Measurements from ENCODE around the gene THRA.
"Not testable (repeated sequence)": the region's sequence is repeated elsewhere in the genome, so short reads cannot be mapped to it uniquely, and the experiment has no call there.

Gene THRA

DNA sequence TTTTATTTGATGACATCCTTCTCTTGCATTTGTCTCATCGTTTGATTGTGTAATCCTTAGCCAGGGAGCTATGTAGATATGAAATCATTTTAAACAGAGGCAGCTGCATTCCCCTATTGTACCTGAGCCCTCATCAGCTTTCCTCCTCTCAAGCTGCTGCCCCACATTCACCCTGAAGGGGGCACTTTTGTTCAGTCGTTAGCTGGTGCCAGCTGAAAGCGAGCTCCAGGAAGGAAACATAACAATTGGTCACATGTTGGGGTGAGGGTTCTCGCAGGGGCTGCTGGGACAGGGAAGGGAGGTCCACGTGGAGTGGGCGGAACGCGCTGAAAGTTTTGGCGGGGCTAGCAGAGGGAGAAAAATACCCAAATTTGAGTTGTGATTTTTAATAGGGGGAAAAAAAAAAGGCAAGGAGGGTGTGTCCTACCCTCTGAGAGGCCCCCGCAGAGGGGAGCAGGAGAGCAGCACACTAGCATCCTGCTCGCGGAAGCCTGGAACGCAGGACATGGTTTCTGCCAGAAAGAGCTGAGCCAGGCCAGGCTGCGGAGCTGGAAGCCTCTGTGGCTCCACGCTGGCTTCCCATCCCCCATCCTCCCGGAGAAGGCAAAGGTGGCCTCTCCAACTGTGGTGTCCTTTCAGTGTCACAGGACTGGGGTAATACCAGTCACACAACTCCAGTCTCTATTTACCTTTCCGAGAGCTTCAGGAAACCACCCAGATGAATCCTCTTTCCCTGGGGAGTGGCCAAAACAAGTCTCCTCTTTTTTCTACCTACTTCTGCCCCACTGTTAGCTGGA lies 50.5 kb downstream of the THRA start:
- DNase-seq (ENCODE audit: low read depth), result peak; percentile 84

DNA sequence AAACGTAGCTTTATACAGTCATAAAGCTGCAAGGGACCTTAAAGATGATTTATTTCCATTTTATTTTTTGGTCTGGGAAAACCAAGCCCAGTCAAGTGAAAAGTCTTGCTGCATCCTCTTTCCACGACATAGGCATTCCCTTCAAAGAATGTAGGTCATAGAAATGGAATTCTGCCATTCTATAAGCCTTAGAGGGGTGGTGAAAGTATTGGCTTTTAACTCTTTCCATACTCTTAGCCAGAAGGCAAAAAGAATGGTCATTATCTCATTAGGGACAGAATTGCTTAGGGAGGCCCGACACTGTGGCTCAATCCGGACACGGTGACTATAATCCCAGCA lies 51.1 kb downstream of the THRA start:
- DNase-seq (ENCODE audit: low read depth), result no peak

DNA sequence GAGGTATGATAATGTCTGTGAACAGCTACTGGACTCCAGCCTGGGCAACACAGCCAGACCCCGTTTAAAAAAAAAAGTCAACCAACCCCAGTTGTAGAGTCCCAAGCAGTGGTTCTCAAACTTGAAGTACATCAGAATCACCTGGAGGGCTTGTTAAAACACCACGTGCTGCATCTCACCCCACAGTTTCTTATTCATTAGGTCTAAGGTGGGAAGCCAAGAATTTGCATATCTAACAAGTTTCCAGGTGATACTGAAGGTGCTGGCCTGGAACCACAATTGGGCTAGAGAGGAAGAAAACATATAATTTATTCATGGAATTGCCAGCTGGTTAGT lies 52.3 kb downstream of the THRA start:
- no peak for DNase-seq (ENCODE audit: low read depth)

DNA sequence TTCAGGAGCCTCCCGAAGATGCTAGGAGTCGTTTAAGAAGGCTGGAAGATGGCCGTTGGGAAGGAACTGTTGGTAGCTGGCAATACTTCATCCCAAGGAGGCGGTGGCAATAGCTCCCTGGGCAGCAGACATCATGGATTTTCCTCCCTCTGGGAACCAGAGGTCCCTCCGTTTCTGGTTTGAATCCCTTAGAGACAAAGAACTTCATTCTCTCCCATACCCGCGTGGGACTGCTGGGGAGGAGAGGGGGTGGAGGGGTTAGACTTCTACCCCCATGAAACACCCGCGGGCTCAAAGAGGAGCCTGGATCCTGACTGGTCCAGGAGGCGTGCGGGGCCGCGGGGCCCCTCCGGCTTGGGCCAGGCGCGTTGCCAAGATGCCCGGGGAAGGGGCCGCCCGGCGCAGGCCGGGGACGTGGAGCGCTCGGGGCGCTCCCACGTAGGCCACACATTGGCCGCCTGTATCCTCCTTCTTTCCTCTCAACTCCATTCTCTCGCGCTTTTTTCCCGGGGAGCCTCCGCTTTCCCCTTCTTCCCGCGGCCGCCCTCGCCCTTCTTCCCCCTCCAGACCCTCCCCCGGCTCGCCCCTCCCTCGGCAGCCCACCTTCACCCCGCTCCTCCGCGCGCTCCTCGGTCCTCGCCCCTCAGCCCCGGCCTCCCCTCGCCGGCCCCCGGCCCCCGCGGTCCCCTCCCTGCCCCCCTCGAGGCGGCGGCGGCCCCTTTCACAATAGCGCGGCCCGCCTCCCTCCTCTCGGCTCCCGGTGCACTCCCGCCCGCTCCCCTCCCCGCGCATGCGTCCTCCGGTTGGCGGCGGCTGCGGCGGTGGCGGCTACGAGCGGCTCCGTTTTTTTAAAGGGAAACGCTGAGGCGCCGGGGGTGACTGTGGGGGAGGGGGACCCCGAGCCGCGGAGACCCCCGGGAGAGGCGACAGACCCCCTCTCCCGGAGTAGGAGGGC lies 58.7 kb downstream of the THRA start, which contains the start of gene MSL1:
MSL1 (plus strand) TSS at position 791 of the 955 bp plus-strand sequence. CDS start 642 bp downstream, outside the sequence.
- DNase-seq (ENCODE audit: low read depth), result no peak

DNA sequence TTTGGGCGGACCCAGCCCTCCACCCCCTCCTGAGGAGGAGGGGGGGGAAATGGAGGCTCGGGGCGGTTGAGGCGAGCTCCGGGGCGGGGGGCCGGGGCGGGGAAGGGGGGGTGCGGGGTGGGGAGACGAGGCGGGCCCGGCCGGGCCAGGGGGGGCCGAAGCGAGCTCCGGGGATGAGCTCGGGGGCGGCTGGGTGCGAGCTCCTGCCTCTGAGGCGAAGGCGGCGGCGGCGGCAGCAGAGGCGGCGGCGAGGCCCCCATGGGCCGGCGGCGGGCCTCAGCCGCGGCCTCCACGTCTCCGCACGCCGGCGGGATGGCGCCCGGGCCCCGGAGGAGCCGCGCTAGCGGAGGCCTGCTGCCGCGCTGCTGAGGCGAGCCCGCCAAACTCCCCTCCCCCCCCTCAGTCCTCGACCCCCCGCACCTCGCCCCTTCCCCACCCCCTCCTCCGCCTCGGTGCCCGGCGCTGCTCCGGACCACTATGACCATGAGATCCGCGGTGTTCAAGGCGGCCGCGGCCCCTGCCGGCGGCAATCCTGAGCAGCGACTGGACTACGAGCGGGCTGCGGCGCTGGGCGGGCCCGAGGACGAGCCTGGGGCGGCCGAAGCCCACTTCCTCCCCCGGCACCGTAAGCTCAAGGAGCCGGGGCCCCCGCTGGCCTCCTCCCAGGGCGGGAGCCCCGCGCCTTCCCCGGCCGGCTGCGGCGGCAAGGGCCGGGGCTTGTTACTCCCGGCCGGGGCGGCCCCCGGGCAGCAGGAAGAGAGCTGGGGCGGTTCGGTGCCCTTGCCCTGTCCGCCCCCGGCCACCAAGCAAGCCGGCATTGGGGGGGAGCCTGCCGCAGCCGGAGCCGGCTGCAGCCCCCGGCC lies 59.6 kb downstream of the THRA start:
- DNase-seq (ENCODE audit: low read depth), result no peak

DNA sequence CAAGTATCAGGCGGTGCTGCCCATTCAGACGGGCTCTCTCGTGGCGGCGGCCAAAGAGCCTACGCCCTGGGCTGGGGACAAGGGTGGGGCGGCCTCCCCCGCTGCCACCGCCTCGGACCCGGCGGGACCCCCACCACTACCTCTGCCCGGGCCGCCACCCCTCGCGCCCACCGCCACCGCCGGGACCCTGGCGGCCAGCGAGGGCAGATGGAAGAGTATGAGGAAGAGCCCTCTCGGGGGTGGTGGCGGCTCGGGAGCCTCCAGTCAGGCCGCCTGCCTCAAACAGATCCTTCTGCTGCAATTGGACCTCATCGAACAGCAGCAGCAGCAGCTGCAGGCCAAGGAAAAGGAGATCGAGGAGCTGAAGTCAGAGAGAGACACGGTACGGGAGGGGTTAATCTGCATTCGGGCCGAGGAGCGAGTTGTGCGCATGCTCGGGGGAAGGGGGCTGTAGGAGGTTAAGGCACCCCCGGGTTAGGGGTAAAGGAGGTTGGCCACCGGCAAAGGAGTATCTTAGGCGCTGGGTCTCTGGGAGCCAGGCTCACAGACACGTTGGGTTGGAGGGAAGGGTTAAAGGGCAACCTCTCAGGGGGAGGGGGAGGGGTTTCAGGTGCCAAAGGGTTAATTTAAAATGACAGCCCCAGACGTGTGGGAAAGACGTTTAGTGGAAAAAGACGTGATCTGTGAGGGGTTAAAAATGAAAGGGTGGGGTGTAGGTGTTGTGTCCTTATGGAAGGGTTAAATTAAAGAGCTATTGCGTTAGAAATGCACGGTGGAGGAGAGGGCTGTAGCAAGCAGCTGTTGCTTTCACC lies 60.4 kb downstream of the THRA start:
- DNase-seq (ENCODE audit: low read depth), result no peak

DNA sequence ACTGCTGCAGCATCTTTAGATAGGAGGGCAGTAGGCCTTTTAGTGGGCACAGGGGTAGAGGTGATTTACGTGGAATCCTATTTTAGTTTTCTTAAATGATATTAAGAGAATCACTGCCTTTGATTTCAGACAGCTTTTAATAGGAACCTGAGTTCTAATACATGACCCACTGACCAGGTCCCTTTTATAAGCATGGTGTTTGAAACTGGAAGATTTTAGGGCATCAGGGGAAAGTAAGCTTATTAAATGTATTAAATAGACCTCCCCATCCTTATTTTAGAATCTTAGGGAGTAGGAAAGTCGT lies 61.0 kb downstream of the THRA start:
- DNase-seq (ENCODE audit: low read depth), result no peak

DNA sequence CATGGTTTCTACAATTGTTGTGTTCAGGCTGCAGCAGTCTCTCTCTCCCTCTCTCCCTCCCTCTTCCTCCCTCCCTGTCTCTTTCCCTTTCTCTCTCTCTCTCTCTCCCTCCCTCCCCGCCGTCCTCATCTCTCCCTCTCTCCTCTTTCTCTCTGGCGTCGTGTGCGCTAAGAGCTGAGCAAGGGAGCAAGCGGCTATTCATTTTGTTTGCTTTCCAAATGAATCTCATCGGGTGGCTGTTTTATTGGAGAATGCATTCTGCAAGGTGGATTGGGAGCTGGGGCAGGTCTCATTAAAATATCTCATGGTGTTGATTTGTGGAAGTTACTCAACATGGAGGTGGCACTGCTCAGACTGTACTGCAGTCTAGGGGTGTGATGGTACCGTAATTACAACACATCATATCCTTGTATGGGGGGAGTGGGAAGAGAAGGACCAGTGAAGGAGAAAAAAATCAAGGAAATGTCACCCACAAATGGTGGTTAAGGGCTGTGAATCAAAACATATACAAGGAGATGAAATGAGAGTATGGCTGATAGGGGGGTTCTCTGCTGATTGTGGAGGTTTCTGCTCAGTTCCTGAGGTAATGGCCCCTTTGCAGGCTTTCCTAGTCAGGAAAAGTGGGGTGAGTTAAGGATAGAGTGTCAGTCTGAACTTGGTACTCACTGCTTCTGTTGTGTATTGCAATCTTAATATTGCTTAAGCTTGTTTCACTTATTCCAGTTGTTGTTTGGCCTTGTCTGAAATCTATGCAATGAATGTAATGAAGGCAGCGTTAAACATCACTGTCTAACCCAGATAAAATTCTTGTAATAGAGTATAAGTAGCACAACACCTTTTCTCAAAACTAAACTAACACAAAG lies 61.7 kb downstream of the THRA start:
- no peak for DNase-seq (ENCODE audit: low read depth)

DNA sequence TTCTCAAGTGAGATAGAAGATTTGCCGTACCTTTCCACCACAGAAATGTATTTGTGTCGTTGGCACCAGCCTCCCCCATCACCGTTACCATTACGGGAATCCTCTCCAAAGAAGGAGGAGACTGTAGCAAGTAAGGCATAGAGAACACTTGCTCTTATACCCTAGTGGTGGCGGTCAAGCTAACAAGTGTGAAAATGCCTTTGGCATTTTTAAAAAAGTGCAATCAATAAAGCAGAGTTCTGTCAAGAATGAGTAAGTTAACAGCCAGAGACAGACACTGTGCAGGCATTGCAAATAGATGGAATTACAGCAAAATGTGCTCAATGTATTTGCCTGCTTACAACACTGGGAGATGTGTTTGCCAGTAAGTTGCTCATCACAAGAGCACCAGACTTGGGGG lies 66.7 kb downstream of the THRA start:
- no peak for DNase-seq (ENCODE audit: low read depth)

DNA sequence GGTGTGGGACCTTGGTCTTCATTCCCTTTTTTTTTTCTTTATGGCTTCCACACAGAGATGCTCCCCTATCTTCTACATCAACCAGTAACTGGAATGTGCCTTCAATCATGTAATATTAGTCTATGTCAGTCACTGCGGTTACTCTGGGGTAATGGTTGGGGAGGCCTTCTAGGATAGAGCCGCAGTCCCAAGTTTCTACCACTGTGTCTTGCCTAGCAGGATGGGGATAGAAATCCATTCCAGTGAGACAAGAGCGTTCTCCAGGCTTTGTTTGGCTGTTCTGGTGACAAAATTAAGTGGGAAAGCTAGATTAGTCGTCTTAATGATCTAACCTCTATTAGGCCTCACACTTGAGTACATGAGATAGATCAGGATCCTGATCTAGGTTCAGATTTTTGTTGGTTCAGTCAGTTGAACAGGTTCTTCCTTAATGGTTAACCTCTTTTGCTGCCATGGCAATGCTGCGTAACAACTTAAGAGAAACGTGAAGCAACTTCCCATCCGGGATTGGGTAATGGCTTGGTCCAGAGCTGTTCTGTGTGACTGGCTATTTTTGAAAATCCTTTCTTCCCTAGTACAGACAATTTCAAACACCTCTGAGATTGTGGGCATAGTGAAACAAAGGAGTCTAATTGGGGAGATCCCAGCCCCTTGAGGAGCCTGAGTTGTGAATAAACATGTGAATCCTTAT lies 67.7 kb downstream of the THRA start:
- DNase-seq (ENCODE audit: low read depth), result no peak

DNA sequence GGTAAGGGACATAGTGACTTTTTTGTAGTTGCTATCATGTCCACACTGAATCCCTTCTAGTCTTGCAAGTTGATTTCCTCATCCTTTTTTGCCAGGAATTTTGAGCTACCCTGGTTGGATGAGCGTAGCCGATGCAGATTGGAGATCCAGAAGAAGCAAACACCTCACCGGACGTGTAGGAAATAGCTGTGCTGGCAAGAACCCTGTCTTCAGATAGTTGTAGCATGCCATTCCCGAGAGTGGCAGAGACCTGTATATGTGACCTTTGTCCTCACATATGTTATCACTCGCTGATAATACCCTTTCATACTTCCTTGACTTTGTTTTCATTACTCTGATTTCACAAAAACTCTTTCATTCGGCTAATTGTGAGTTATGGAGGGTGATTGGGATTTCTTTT lies 71.4 kb downstream of the THRA start:
- DNase-seq (ENCODE audit: low read depth), result no peak

DNA sequence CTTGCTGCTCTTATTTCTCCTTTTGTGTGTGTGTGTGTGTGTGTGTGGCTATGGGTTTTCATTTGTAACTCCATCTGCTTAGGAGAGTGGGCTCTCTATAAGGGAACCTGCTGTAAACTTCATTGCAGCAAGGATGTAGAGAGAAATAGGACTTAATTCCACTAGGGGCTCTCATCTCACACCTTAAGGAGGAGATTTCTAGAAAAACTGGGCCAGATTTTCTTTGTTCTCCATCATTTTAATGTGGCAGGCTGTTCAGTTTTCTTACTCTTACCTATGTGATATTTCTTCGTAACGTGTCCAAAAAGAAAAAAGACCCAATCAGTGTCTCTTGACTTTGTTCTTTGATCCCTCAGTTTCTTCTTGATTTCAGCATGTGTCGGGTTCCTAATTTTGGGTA lies 73.1 kb downstream of the THRA start:
- no peak for DNase-seq (ENCODE audit: low read depth)

DNA sequence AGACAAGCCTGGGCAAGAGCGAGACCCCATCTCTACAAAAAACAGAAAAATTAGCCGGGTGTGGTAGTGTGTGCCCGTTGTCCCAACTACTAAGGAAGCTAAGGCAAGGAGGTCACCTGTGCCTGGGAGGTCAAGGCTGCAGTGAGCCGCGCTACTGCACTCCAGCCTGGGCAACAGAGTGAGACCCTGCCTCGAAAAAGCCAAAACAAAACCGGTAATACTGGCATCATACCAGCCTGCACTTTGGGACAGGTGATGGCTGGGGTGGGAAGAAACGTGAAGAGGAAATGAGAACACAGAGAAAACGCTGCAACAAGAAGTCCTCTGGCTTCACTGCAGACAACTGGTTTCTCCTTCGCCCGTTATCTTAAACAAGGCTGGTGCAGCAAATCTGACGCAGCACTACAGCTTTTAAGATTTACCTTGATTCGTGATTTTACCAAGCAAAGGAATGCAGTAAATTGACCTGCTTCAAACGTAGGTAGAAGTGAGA lies 76.8 kb downstream of the THRA start:
- no peak for DNase-seq (ENCODE audit: low read depth)

DNA sequence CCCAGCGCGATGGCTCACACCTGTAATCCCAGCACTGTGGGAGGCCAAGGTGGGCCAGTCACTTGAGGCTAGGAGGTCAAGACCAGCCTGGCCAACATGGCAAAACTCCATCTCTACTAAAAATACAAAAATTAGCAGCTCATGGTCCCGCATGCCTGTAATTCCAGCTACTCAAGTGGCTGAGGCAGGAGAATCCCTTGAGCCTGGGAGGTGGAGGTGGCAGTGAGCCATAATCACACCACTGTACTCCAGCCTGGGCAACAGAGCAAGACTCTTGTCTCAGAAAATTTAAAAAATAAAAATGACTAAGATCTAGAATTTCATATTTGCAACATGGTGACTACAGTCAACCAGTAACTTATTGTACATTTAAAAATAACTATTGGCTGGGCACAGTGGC lies 80.4 kb downstream of the THRA start:
- not testable (repeated sequence) for DNase-seq (ENCODE audit: low read depth)
